ENCODE results near the gene IRS1. TPM values are rescaled to one million over a fixed set of nuclear protein-coding genes. Genes with fewer than 3 reads are reported as not detected.

IRS1 gene, protein sequence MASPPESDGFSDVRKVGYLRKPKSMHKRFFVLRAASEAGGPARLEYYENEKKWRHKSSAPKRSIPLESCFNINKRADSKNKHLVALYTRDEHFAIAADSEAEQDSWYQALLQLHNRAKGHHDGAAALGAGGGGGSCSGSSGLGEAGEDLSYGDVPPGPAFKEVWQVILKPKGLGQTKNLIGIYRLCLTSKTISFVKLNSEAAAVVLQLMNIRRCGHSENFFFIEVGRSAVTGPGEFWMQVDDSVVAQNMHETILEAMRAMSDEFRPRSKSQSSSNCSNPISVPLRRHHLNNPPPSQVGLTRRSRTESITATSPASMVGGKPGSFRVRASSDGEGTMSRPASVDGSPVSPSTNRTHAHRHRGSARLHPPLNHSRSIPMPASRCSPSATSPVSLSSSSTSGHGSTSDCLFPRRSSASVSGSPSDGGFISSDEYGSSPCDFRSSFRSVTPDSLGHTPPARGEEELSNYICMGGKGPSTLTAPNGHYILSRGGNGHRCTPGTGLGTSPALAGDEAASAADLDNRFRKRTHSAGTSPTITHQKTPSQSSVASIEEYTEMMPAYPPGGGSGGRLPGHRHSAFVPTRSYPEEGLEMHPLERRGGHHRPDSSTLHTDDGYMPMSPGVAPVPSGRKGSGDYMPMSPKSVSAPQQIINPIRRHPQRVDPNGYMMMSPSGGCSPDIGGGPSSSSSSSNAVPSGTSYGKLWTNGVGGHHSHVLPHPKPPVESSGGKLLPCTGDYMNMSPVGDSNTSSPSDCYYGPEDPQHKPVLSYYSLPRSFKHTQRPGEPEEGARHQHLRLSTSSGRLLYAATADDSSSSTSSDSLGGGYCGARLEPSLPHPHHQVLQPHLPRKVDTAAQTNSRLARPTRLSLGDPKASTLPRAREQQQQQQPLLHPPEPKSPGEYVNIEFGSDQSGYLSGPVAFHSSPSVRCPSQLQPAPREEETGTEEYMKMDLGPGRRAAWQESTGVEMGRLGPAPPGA (N-terminal part only)
- 1 to 10 TPM; 3.7 to 8.7 (median 6.7) TPM for total RNA-seq
- total RNA-seq (2013) = 2.8 TPM
- total RNA-seq = 7.6 to 31.9 (median 16.2) reads per million in 29 experiments

DNA sequence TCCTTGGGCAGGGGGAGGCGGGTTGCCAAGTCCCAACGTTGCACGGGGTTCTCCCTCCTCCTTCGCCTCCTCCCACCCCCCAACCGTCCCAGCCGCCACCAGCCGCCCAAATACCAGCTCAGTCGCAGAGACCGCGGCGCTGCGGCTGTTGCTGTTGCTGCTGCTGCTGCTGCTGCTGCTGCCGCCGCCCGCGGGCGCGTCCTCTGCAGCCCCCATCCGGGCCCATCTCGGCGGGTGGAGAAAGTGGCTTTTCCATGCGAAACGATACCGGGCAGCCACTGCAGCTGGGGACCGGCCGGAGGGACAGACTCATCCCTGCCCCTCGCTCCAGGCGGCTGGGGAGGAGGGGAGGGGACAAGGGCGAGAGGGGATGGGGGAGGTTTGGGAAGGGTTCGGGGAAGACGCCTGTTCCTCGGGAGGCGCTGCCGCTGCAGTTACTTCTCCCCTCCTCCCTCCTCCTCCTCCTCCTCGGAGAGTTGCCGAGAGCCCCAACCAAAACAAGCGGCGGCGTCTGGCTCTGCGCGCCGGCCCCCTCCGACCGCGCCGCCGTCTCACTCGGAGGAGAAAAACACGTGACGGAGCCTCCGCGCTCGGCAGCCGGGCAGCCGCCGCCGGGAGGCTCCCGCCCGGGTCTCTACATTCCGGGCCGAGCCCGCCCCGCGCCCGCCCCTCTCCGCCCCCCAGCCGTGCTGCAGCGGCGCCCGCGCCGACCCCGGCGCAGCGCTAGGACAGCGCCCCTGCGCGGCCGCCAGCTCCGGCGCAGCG, at the start of gene IRS1:
Gene IRS1 (minus strand): TSS at position 610 of the 765 bp plus-strand sequence. CDS start 1,082 bp downstream, outside the sequence.
- POLR2A ChIA-PET = interaction anchor here (0.6 to 1.2 kb wide), 6 partner anchors 8 to 751 kb away, joined by 3 to 12 read pairs (median 4); partner anchors contain the start of gene RHBDD1 (in 1 of the 2)
- peaks cover 9 to 34% of the 10 kb centered on the region in 2 experiments for H3K4me1 ChIP-seq (ENCODE audit: control insufficient read depth in 1 of 2, extremely low read depth in 1 of 2, insufficient read depth in 2 of 2, low read length in 2 of 2)
- Mint-ChIP-seq H3K4me3 (peak within 1 kb of the TSS; percentile 86 to 90 (median 89)), H3K27me3 (peaks cover 2 to 6% of the 10 kb centered on the region in 2 donors), H3K9me3 (no peaks in the 10 kb centered on the region), H3K27ac (peak within 1 kb of the TSS; percentile 80 to 87), H3K4me1 (peaks cover 32 to 49% (median 39%) of the 10 kb centered on the region in 3 donors), H3K36me3 (no peaks in the 10 kb centered on the region)
- under 1% methylated on average over 62 of the region's 82 CpGs for WGBS (ENCODE audit: insufficient coverage)
- H3K27me3 ChIP-seq (replicated peaks in 1 of 2; ENCODE audit: control insufficient read depth in 2 of 2, extremely low read depth in 1 of 2, insufficient read depth in 2 of 2, low read length in 1 of 2) = peaks cover 0 to 24% of the 10 kb centered on the region in 2 experiments
- CTCF ChIA-PET = interaction anchor here (0.6 to 4.6 kb wide), 20 partner anchors 8 to 1677 kb away, joined by 3 to 34 read pairs (median 4); no protein-coding TSS in a partner anchor
- H3K9me3 ChIP-seq = no peaks in the 10 kb centered on the region
- no peaks in the 10 kb centered on the region for H3K36me3 ChIP-seq (ENCODE audit: control insufficient read depth in 2 of 2, extremely low read depth in 1 of 2, insufficient read depth in 1 of 2, low read length in 1 of 2)
- H3K27ac ChIP-seq (ENCODE audit: low read length) = peak within 1 kb of the TSS; percentile 2
- peak; percentile 62 to 72 (median 65) for ATAC-seq (replicated peaks in 1 of 4)
- peak within 1 kb of the TSS; percentile 76 to 90 for H3K4me3 ChIP-seq (ENCODE audit: control insufficient read depth in 1 of 2, extremely low read depth in 1 of 2, low read length in 1 of 2)
- peak in 32 of 35 experiments; percentile 25 to 78 (median 48) for DNase-seq

GRCh38 chr2:226849349-226849748, 49.7 kb upstream of the IRS1 start:
- DNase-seq (no peak), ATAC-seq (replicated peaks in 1 of 4) (no peak)
- 100% methylated on average over 1 of the region's 2 CpGs for WGBS (ENCODE audit: insufficient coverage)
- H3K27ac ChIP-seq (ENCODE audit: low read length) = no peak overlapping the region
- peaks cover 0 to 2% of the 10 kb centered on the region in 2 experiments for H3K4me1 ChIP-seq (ENCODE audit: control insufficient read depth in 1 of 2, extremely low read depth in 1 of 2, insufficient read depth in 2 of 2, low read length in 2 of 2)
- POLR2A ChIA-PET = no interaction called here
- CTCF ChIA-PET = no interaction called here
- Mint-ChIP-seq H3K4me3 (no peak overlapping the region), H3K36me3 (peaks cover 28% of the 10 kb centered on the region), H3K9me3 (no peaks in the 10 kb centered on the region), H3K27ac (no peak overlapping the region), H3K4me1 (peaks cover 14 to 21% (median 14%) of the 10 kb centered on the region in 3 donors), H3K27me3 (no peaks in the 10 kb centered on the region)
- H3K27me3 ChIP-seq (replicated peaks in 1 of 2; ENCODE audit: control insufficient read depth in 2 of 2, extremely low read depth in 1 of 2, insufficient read depth in 2 of 2, low read length in 1 of 2) = no peaks in the 10 kb centered on the region
- peaks cover 3 to 4% of the 10 kb centered on the region in 2 donors for H3K36me3 ChIP-seq (ENCODE audit: control insufficient read depth in 2 of 2, extremely low read depth in 1 of 2, insufficient read depth in 1 of 2, low read length in 1 of 2)
- no peaks in the 10 kb centered on the region for H3K9me3 ChIP-seq
- no peak overlapping the region for H3K4me3 ChIP-seq (ENCODE audit: control insufficient read depth in 1 of 2, extremely low read depth in 1 of 2, low read length in 1 of 2)

GRCh38 chr2:226847511-226847910, 47.9 kb upstream of the IRS1 start:
- peaks cover 0 to 2% of the 10 kb centered on the region in 2 experiments for H3K4me1 ChIP-seq (ENCODE audit: control insufficient read depth in 1 of 2, extremely low read depth in 1 of 2, insufficient read depth in 2 of 2, low read length in 2 of 2)
- Mint-ChIP-seq H3K4me3 (no peak overlapping the region), H3K27ac (no peak overlapping the region), H3K36me3 (peaks cover 33% of the 10 kb centered on the region), H3K27me3 (no peaks in the 10 kb centered on the region), H3K4me1 (peaks cover 32 to 38% (median 33%) of the 10 kb centered on the region in 3 donors), H3K9me3 (no peaks in the 10 kb centered on the region)
- no peak overlapping the region for H3K27ac ChIP-seq (ENCODE audit: low read length)
- CTCF ChIA-PET = no interaction called here
- no peak for ATAC-seq (replicated peaks in 1 of 4)
- POLR2A ChIA-PET = no interaction called here
- H3K36me3 ChIP-seq (ENCODE audit: control insufficient read depth in 2 of 2, extremely low read depth in 1 of 2, insufficient read depth in 1 of 2, low read length in 1 of 2) = peaks cover 0 to 2% of the 10 kb centered on the region in 2 donors
- no peak overlapping the region for H3K4me3 ChIP-seq (ENCODE audit: control insufficient read depth in 1 of 2, extremely low read depth in 1 of 2, low read length in 1 of 2)
- no peaks in the 10 kb centered on the region for H3K9me3 ChIP-seq
- DNase-seq = no peak
- WGBS (ENCODE audit: insufficient coverage) = 100% methylated on average over 1 of the region's 2 CpGs
- no peaks in the 10 kb centered on the region for H3K27me3 ChIP-seq (replicated peaks in 1 of 2; ENCODE audit: control insufficient read depth in 2 of 2, extremely low read depth in 1 of 2, insufficient read depth in 2 of 2, low read length in 1 of 2)

DNA sequence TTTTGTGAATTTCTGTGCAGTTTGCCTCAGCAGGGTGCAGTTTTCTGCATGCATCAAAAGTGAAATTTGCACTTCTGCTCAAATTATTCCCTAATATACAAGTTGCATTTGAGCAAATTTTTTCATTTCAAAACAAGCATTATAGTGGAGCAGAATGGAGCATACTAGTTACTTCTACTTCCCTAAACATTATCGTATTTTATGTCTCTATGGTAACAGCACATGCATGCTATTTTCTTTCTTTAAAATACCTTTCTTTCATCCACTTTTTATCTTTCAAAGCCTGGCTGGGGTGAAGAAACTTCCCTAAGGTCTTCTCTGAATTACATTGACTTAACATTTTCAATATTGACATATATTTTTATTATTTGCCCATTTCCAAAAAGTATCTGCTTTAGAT, 47.5 kb upstream of the IRS1 start:
- no CpG with 5 or more reads among the region's 1 CpG for WGBS (ENCODE audit: insufficient coverage)
- ATAC-seq (replicated peaks in 1 of 4) = no peak
- Mint-ChIP-seq H3K36me3 (peaks cover 33% of the 10 kb centered on the region), H3K4me1 (peaks cover 35 to 42% (median 37%) of the 10 kb centered on the region in 3 donors), H3K4me3 (no peak overlapping the region), H3K27ac (no peak overlapping the region), H3K9me3 (no peaks in the 10 kb centered on the region), H3K27me3 (no peaks in the 10 kb centered on the region)
- CTCF ChIA-PET = no interaction called here
- Histone ChIP-seq H3K4me1 (ENCODE audit: control insufficient read depth in 1 of 2, extremely low read depth in 1 of 2, insufficient read depth in 2 of 2, low read length in 2 of 2) (peaks cover 0 to 2% of the 10 kb centered on the region in 2 experiments), H3K27ac (ENCODE audit: low read length) (no peak overlapping the region), H3K4me3 (ENCODE audit: control insufficient read depth in 1 of 2, extremely low read depth in 1 of 2, low read length in 1 of 2) (no peak overlapping the region), H3K36me3 (ENCODE audit: control insufficient read depth in 2 of 2, extremely low read depth in 1 of 2, insufficient read depth in 1 of 2, low read length in 1 of 2) (no peaks in the 10 kb centered on the region), H3K27me3 (replicated peaks in 1 of 2; ENCODE audit: control insufficient read depth in 2 of 2, extremely low read depth in 1 of 2, insufficient read depth in 2 of 2, low read length in 1 of 2) (no peaks in the 10 kb centered on the region), H3K9me3 (no peaks in the 10 kb centered on the region)
- POLR2A ChIA-PET = no interaction called here
- DNase-seq = no peak

GRCh38 chr2:226845386-226846116, 45.9 kb upstream of the IRS1 start:
- ChIA-PET CTCF (interaction anchor here in 1 of 2 donors (0.9 kb wide), 1 partner anchor 11 kb away, joined by 3 read pairs; no protein-coding TSS in a partner anchor), POLR2A (no interaction called here)
- H3K4me3 Mint-ChIP-seq = no peak overlapping the region
- Histone ChIP-seq H3K4me3 (ENCODE audit: control insufficient read depth in 1 of 2, extremely low read depth in 1 of 2, low read length in 1 of 2) (no peak overlapping the region), H3K4me1 (ENCODE audit: control insufficient read depth in 1 of 2, extremely low read depth in 1 of 2, insufficient read depth in 2 of 2, low read length in 2 of 2) (peaks cover 0 to 4% of the 10 kb centered on the region in 2 experiments), H3K9me3 (no peaks in the 10 kb centered on the region), H3K27ac (ENCODE audit: low read length) (no peak overlapping the region), H3K27me3 (replicated peaks in 1 of 2; ENCODE audit: control insufficient read depth in 2 of 2, extremely low read depth in 1 of 2, insufficient read depth in 2 of 2, low read length in 1 of 2) (no peaks in the 10 kb centered on the region), H3K36me3 (ENCODE audit: control insufficient read depth in 2 of 2, extremely low read depth in 1 of 2, insufficient read depth in 1 of 2, low read length in 1 of 2) (no peaks in the 10 kb centered on the region)
- WGBS (ENCODE audit: insufficient coverage) = 93% methylated on average over 3 of the region's 3 CpGs
- H3K27me3 Mint-ChIP-seq = no peaks in the 10 kb centered on the region
- H3K27ac Mint-ChIP-seq = no peak overlapping the region
- DNase-seq (no peak), ATAC-seq (replicated peaks in 1 of 4) (no peak)
- H3K36me3 Mint-ChIP-seq = peaks cover 20% of the 10 kb centered on the region
- no peaks in the 10 kb centered on the region for H3K9me3 Mint-ChIP-seq
- H3K4me1 Mint-ChIP-seq = peaks cover 43 to 51% (median 46%) of the 10 kb centered on the region in 3 donors

Data from T-cell (primary cell).